HG03108 (cell line): ENCODE data around the gene MYOC.
"Not testable (repeated sequence)": the region's sequence is repeated elsewhere in the genome, so short reads cannot be mapped to it uniquely, and the experiment has no call there.

ENCODE experiments used
- ATAC-seq: cut with Tn5 transposase; IDR thresholded peaks from one replicate; pipeline ENCODE4 v1.9.1; 2021; ENCODE audit warnings: moderate library complexity; ENCODE audit not compliant: unreplicated experiment

The MYOC gene

GRCh38 chr1:171652234-171652822 lies at the start of gene MYOC:
TSS of gene MYOC (minus strand) at chr1:171652688. CDS start at chr1:171652611, 77 bp downstream.
- no peak for ATAC-seq

- no peak for ATAC-seq
Observed at GRCh38 chr1:171699531-171699930, 47.0 kb upstream of the MYOC start.

GRCh38 chr1:171695772-171696171 lies 43.3 kb upstream of the MYOC start:
- not testable (repeated sequence) for ATAC-seq

GRCh38 chr1:171693541-171693940 lies 41.1 kb upstream of the MYOC start:
- not testable (repeated sequence) for ATAC-seq

- no peak for ATAC-seq
Observed at GRCh38 chr1:171683870-171684269, 31.4 kb upstream of the MYOC start.

GRCh38 chr1:171680339-171680738 lies 27.9 kb upstream of the MYOC start:
- ATAC-seq = no peak

GRCh38 chr1:171676823-171677222 lies 24.3 kb upstream of the MYOC start:
- no peak for ATAC-seq

GRCh38 chr1:171674431-171675405 lies 22.2 kb upstream of the MYOC start:
- no peak for ATAC-seq

GRCh38 chr1:171670739-171671138 lies 18.3 kb upstream of the MYOC start:
- no peak for ATAC-seq

GRCh38 chr1:171668372-171668771 lies 15.9 kb upstream of the MYOC start:
- ATAC-seq = no peak

- ATAC-seq = no peak
Observed at GRCh38 chr1:171666114-171666769, 13.8 kb upstream of the MYOC start.

- no peak for ATAC-seq
Observed at GRCh38 chr1:171664976-171665375, 12.5 kb upstream of the MYOC start.

GRCh38 chr1:171663854-171664575 lies 11.5 kb upstream of the MYOC start:
- no peak for ATAC-seq

GRCh38 chr1:171663036-171663853 lies 10.8 kb upstream of the MYOC start:
- ATAC-seq = no peak

GRCh38 chr1:171661076-171661650 lies 8.7 kb upstream of the MYOC start:
- no peak for ATAC-seq

- not testable (repeated sequence) for ATAC-seq
Observed at GRCh38 chr1:171656206-171656605, 3.7 kb upstream of the MYOC start.

- no peak for ATAC-seq
Observed at GRCh38 chr1:171655746-171656116, 3.2 kb upstream of the MYOC start.

GRCh38 chr1:171654942-171655745 lies 2.7 kb upstream of the MYOC start:
- ATAC-seq = peak; percentile 56
